HuH-7 (cell line): Measurements from ENCODE around the gene FRMD1.

ENCODE experiments used
- DNase-seq: peaks from one replicate; pipeline ENCODE4 v3.0.0; 2011; ENCODE audit warnings: low spot score

Gene FRMD1

GRCh38 chr6:168055696-168056489, 23.1 kb downstream of the FRMD1 start:
- no peak for DNase-seq

- no peak for DNase-seq
Measured at GRCh38 chr6:168054765-168055560, 24.0 kb downstream of the FRMD1 start.

DNA sequence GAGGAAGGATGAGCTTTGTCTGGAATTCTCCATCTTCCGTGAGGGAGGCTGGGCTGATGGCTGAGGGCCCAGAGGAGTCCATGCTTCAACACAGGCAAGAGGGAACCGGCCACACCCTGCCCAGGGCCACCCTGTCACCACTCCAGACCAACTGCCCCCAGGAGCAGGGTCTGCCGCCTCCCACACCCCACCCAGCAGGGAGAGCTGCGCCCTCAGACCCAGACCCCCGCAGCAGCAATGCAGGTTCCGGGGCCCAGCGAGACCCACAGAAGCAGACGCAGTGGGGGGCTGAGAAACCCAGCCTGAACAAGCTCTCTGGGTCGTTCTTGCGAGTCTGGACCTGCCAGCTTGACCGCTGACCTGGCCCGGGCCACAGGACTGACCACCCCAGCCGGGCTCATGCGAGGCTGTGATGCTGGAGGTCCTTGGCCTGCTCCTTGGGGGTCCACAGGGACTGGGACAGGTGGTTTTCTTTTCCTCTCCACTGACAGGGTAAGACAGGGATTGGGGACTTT, 25.0 kb downstream of the FRMD1 start:
- DNase-seq = no peak

DNA sequence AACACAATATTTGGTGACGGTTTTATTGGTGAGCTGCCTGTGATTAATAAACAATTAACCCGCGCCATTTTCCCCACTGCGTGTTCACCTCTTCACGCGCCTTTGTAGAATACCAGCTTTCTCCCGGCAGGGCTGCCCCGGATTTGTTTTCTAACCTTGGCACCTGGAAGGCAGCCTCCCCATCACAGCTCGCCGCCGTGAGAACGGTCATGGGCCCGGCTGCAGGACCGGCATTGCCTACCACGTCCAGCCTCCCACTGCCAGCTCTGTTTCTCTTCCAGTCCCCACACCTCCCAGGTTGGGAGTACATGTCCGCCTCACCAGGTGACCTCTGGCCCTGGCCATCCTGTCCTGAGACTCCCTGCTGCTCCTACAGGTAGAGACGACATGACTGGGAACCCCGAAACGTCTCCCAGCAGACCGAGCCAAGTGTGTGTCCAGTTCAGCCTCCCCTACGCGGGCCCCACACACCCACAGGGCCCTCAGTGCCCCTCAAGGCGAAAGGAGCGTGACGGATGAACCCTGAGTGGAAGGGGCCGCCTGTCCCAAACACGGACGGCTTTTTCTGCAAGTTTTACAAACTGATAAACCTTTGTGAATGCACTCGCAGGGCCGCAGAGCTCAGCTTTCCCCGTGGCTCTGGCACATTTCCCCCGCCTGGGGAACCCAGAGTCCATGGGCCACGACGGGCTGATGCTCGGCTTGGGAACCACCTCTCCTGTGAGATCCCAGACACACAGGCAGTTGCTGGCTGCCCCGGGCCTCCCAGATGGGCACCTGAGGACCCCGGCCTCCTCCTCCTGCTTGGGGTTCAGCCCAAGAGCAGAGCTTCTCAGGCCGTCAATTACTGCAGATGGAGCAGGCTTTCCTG, 25.7 kb downstream of the FRMD1 start:
- no peak for DNase-seq

DNA sequence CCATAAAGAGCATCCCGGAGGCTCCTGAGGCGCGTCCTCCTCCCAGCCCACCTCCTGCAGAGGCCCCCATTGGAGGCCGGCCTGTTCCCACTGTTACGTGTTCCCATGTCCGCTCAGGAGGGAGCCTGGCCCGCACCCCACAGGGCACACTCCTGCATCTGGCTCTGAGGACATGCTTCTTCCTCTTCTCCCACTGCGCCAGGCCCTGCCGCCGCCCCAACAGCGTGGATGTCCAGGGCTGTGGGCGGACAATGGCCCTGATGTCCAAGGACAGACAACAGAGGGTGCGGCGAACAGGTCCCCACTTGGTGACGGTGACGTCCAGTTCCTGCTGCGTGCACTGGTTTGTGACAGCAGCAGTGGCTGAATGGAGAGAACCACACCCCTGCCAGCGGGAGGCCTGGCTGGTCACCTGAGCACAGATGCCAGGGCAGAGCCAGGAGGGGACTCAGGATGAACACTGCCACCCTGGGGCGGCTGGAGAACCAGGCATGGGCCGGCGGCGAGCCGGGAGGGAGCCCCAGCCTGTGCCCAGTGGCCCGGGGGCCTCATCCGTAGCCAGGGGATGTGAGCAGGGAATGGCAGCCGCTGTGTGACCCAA, 26.6 kb downstream of the FRMD1 start:
- DNase-seq = no peak

- DNase-seq = no peak
Measured at GRCh38 chr6:168051648-168052047, 27.4 kb downstream of the FRMD1 start.

- peak; percentile 93 for DNase-seq
Measured at GRCh38 chr6:168050881-168051586, 28.0 kb downstream of the FRMD1 start.

DNA sequence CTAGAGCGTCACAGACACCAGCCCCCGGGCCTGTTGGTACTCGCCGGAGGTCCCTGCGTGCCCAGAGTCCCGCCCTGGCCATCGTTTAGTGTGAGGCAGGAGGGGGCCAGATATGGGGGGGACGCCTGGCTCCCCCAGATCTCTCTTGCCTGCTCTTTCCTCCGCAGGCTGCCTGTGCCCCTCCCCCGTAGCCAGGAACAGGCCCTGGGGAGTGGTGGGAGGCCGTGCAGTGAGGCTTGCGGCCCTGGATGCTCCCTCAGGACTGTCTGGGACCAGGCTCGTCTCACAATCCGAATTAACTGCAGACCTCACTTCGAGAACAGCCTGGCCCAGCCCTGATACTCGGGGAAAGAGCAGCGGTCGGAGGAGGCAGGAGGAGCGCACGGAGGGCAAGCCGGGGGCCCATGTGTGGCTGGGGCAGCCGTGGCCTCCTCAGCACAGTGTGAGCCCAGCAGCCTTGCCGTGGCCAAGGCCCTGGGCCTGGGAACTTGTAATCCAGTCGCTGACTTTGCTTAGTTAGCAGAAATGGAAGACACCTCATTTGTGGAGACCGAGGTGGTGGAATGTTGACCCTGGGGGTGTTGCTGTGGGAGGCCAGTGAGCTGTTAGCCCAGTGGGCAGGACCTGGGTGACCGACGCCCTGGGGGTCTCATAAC, 28.7 kb downstream of the FRMD1 start:
- no peak for DNase-seq

- DNase-seq = no peak
Measured at GRCh38 chr6:168049706-168050224, 29.2 kb downstream of the FRMD1 start.

GRCh38 chr6:168049277-168049676, 29.7 kb downstream of the FRMD1 start:
- DNase-seq = no peak

DNA sequence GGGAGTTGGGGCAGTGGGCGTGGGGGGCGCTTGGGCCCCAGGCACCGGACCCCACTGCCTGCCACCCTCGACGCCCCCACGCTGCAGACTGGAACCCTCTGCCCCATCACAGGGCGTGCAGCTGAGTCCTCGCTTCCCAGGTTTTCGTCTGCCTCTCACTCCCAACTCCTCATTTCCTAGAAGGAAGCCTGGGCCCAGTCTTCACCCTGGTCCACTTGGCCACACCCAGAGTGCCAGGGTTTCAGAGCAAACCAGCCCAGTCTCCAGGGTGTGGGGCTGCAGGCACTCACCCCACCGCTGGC, 30.3 kb downstream of the FRMD1 start:
- DNase-seq = no peak

- DNase-seq = no peak
Measured at GRCh38 chr6:168047841-168048723, 30.9 kb downstream of the FRMD1 start.

DNA sequence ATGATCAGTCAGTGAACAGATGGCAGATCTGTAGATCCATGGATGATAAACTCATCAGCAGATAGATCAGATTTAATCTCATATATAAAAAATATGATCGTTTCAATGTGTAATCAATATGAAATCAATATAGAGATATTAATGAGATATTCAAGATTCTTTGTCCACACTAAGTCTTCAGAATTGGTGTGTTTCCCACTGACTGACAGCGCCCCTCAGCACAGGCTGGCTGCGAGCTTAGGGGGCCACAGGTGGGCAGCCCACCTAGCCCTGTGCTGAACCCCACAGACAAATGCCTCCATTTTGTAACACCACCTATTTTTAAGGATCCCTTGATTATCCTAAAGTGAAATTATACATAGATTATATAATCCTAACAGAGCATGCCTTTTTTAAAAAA, 32.3 kb downstream of the FRMD1 start:
- no peak for DNase-seq

DNA sequence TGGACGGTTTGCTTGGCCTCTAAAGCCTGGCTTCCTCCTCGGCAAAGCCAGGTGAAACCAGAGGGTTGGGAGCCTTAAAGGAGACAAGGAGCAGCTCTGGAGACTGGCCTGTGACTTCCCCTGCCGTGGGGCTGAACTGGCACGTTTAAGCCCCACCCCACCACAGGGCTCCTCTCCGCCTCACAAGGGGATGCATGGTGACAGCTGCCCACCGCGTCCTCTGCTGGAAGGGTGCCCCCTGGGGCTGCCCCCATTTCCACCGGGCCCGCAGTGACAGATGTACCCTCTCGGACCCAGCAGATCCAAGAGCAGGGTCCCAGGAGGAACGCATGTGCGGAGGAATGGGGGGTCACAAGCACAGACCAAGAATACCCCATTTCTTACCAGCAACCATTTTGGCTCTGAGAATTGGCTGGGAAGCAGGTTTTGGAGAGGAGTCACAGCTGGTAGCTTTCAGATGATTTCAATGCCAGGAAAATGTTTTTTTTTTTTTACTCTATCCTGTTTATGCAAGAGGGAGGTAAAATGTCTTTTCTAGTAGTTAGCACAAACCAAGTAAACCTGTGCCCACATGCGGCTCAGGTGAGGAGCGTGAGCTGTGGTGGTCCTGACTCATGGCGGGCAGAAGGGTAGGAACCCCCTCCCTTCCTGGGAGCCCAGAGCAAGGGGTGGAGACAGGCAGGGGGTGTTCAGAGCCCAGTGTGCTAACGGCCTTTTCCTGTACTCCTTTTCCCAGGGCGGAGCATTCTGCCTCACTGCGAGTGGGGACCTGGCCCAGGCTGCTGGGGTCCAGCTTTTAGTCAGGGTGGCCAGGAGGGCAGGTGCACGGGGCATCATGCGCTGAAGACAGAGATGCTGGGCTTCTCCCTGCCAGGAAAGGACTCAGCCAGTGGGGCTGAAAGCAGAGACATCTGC, 33.0 kb downstream of the FRMD1 start:
- no peak for DNase-seq

DNA sequence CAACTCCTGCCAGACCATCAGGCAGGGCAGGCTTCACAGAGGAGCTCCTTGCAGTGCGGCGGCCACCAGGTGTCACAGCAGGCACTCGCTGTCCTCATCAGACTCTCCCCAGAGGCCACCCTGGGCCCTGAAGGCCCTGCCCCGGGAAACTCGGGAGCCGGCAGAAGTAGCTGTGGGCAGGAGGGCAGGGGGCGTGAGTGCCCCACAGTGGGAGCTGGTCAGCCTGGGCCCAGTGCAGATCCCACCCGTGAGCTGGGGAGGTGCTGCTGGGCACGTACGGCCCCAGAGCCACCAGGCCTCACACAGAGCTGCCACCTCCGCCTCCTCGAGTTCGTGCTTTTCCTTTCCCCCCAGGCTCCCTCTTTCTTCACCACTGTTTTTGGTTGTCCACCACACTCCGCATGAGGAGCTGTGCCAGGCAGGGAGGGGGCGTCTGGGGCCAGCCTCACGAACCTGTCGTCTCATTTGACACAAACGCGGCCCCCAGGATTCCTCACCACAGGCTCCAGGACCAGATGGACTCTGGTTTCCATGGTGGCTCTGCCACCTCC, 33.8 kb downstream of the FRMD1 start:
- DNase-seq = peak; percentile 68

GRCh38 chr6:168044521-168045130, 34.4 kb downstream of the FRMD1 start:
- no peak for DNase-seq

GRCh38 chr6:168043848-168044415, 35.1 kb downstream of the FRMD1 start:
- no peak for DNase-seq
